D341Med (cell line): ENCODE measurements around the gene RER1.
"Not testable (repeated sequence)": the region's sequence is repeated elsewhere in the genome, so short reads cannot be mapped to it uniquely, and the experiment has no call there.

ENCODE experiments used
- DNase-seq: peaks from one replicate; pipeline ENCODE4 v3.0.0; 2012; ENCODE audit warnings: low spot score

RER1 gene

GRCh38 chr1:2429780-2430591 is 38.3 kb downstream of the RER1 start:
- DNase-seq = no peak

GRCh38 chr1:2430592-2430973 is 38.9 kb downstream of the RER1 start:
- DNase-seq = no peak

- no peak for DNase-seq
Measured at GRCh38 chr1:2431103-2431502, 39.5 kb downstream of the RER1 start.

- no peak for DNase-seq
Measured at GRCh38 chr1:2431518-2431917, 39.9 kb downstream of the RER1 start.

GRCh38 chr1:2432441-2432844 is 40.8 kb downstream of the RER1 start:
- DNase-seq = no peak

- no peak for DNase-seq
Measured at GRCh38 chr1:2433196-2433595, 41.6 kb downstream of the RER1 start.

GRCh38 chr1:2433936-2434655 is 42.5 kb downstream of the RER1 start:
- no peak for DNase-seq

- DNase-seq = no peak
Measured at GRCh38 chr1:2435091-2435490, 43.5 kb downstream of the RER1 start.

GRCh38 chr1:2435746-2436355 is 44.2 kb downstream of the RER1 start:
- DNase-seq = no peak

GRCh38 chr1:2436876-2437275 is 45.2 kb downstream of the RER1 start:
- no peak for DNase-seq

GRCh38 chr1:2437617-2438016 is 46.0 kb downstream of the RER1 start:
- no peak for DNase-seq

- DNase-seq = no peak
Measured at GRCh38 chr1:2438038-2438437, 46.4 kb downstream of the RER1 start.

- DNase-seq = no peak
Measured at GRCh38 chr1:2438641-2439040, 47.0 kb downstream of the RER1 start.

GRCh38 chr1:2439369-2439768 is 47.7 kb downstream of the RER1 start:
- DNase-seq = no peak

- DNase-seq = not testable (repeated sequence)
Measured at GRCh38 chr1:2440346-2440745, 48.7 kb downstream of the RER1 start.

- no peak for DNase-seq
Measured at GRCh38 chr1:2441746-2442145, 50.1 kb downstream of the RER1 start.

- DNase-seq = no peak
Measured at GRCh38 chr1:2442661-2443060, 51.0 kb downstream of the RER1 start.

- DNase-seq = peak; percentile 89
Measured at GRCh38 chr1:2443277-2444137, 51.9 kb downstream of the RER1 start.

- no peak for DNase-seq
Measured at GRCh38 chr1:2444138-2444591, 52.5 kb downstream of the RER1 start.

- DNase-seq = no peak
Measured at GRCh38 chr1:2445162-2445822, 53.7 kb downstream of the RER1 start.

- DNase-seq = no peak
Measured at GRCh38 chr1:2445823-2446215, 54.2 kb downstream of the RER1 start.

GRCh38 chr1:2446394-2446793 is 54.8 kb downstream of the RER1 start:
- DNase-seq = no peak
